SHP77 treated with DMSO at 0.1 percent for 48 hours (cell line): ENCODE results near the gene SLC30A10.
"Not testable (repeated sequence)": the region's sequence is repeated elsewhere in the genome, so short reads cannot be mapped to it uniquely, and the experiment has no call there.

Experiments
- DNase-seq: peaks from one replicate; lab custom pipeline; 2025; lab: John Stamatoyannopoulos, UW

The SLC30A10 gene

GRCh38 chr1:219927298-219927955 lies 930 bp downstream of the SLC30A10 start:
- no peak for DNase-seq

GRCh38 chr1:219926363-219926998 lies 1.9 kb downstream of the SLC30A10 start:
- DNase-seq: no peak

GRCh38 chr1:219924342-219924741 lies 4.0 kb downstream of the SLC30A10 start:
- DNase-seq: no peak

- no peak for DNase-seq
These were observed 10.4 kb downstream of the SLC30A10 start for GRCh38 chr1:219917851-219918466.

- no peak for DNase-seq
These were observed 11.1 kb downstream of the SLC30A10 start for GRCh38 chr1:219917281-219917680.

GRCh38 chr1:219916257-219916656 lies 12.1 kb downstream of the SLC30A10 start:
- no peak for DNase-seq

GRCh38 chr1:219913005-219913770 lies 15.2 kb downstream of the SLC30A10 start:
- DNase-seq: no peak

GRCh38 chr1:219910716-219911115 lies 17.6 kb downstream of the SLC30A10 start:
- no peak for DNase-seq

GRCh38 chr1:219909476-219909875 lies 18.9 kb downstream of the SLC30A10 start:
- DNase-seq: no peak

- no peak for DNase-seq
These were observed 20.2 kb downstream of the SLC30A10 start for GRCh38 chr1:219908170-219908569.

GRCh38 chr1:219907772-219908070 lies 20.6 kb downstream of the SLC30A10 start:
- DNase-seq: no peak

- no peak for DNase-seq
These were observed 21.2 kb downstream of the SLC30A10 start for GRCh38 chr1:219906924-219907771.

GRCh38 chr1:219906565-219906923 lies 21.8 kb downstream of the SLC30A10 start:
- not testable (repeated sequence) for DNase-seq

- DNase-seq: no peak
These were observed 22.8 kb downstream of the SLC30A10 start for GRCh38 chr1:219905524-219905923.

- no peak for DNase-seq
These were observed 23.4 kb downstream of the SLC30A10 start for GRCh38 chr1:219904934-219905333.

- DNase-seq: no peak
These were observed 24.9 kb downstream of the SLC30A10 start for GRCh38 chr1:219903353-219903871.

- DNase-seq: no peak
These were observed 25.4 kb downstream of the SLC30A10 start for GRCh38 chr1:219902951-219903350.

GRCh38 chr1:219900882-219901281 lies 27.5 kb downstream of the SLC30A10 start:
- no peak for DNase-seq

GRCh38 chr1:219900201-219900600 lies 28.2 kb downstream of the SLC30A10 start:
- DNase-seq: no peak

GRCh38 chr1:219898375-219898774 lies 30.0 kb downstream of the SLC30A10 start:
- no peak for DNase-seq

GRCh38 chr1:219897914-219898313 lies 30.4 kb downstream of the SLC30A10 start:
- no peak for DNase-seq

GRCh38 chr1:219892271-219892670 lies 36.1 kb downstream of the SLC30A10 start:
- not testable (repeated sequence) for DNase-seq
